Cardiac muscle cell (in vitro differentiated cells and primary cell): ENCODE data around the gene ASPSCR1. TPM values are rescaled to one million over a fixed set of nuclear protein-coding genes. Genes with fewer than 3 reads are reported as not detected.

Experiments
- DNase-seq, 2 donors: peaks; one replicate each; pipeline versions ENCODE4 v3.0.0 to v3.0.0-alpha.2; 2010 to 2017; ENCODE audit warnings: low read depth in 1 of 2, low spot score in 1 of 2
- H3K27ac ChIP-seq: fragments of 200-600 bp; sonication (generic); 2 replicates; pipeline ENCODE4 v1.5.1; 2016
- H3K27me3 ChIP-seq: fragments of 200-600 bp; sonication (generic); 2 replicates; pipeline ENCODE4 v1.6.0; 2016; ENCODE audit warnings: control low read depth
- H3K36me3 ChIP-seq: fragments of 200-600 bp; sonication (generic); 2 replicates; pipeline ENCODE4 v1.5.1; 2016; ENCODE audit warnings: control low read depth
- H3K4me1 ChIP-seq: fragments of 200-600 bp; sonication (generic); 2 replicates; pipeline ENCODE4 v1.8.1; 2017; ENCODE audit warnings: low read depth, mild to moderate bottlenecking, mixed run types
- H3K4me3 ChIP-seq: fragments of 200-600 bp; sonication (generic); 2 replicates; pipeline ENCODE4 v1.5.1; 2016; ENCODE audit warnings: mild to moderate bottlenecking
- H3K9me3 ChIP-seq: fragments of 200-600 bp; sonication (generic); 2 replicates; pipeline ENCODE4 v1.5.1; 2017; ENCODE audit warnings: low read depth, mild to moderate bottlenecking, control low read depth
- polyA plus RNA-seq: library from polyadenylated mRNA; unstranded; fragments of >200 nt; fragmentation: Nextera tagmentation; extraction: Ambion mirVana; gene quantifications from 2 replicates; pipeline ENCODE4 v1.2.1, GENCODE V29; 2016
- total RNA-seq: library from RNA; depleted of rRNA; stranded (reverse); fragments of >200 nt; gene quantifications from 2 replicates; pipeline ENCODE4 v1.2.3, GENCODE V29; 2016
- TF ChIP-seq, protein P1 (sequence below): IDR thresholded peaks from 2 replicates; pipeline ENCODE4 v1.5.1; 2012; ENCODE audit warnings: low read depth, mild to moderate bottlenecking, low read length

ASPSCR1 gene
- total and polyA plus RNA-seq, 2 experiments from 2014 or later = 48.5 to 74.0 TPM

DNA sequence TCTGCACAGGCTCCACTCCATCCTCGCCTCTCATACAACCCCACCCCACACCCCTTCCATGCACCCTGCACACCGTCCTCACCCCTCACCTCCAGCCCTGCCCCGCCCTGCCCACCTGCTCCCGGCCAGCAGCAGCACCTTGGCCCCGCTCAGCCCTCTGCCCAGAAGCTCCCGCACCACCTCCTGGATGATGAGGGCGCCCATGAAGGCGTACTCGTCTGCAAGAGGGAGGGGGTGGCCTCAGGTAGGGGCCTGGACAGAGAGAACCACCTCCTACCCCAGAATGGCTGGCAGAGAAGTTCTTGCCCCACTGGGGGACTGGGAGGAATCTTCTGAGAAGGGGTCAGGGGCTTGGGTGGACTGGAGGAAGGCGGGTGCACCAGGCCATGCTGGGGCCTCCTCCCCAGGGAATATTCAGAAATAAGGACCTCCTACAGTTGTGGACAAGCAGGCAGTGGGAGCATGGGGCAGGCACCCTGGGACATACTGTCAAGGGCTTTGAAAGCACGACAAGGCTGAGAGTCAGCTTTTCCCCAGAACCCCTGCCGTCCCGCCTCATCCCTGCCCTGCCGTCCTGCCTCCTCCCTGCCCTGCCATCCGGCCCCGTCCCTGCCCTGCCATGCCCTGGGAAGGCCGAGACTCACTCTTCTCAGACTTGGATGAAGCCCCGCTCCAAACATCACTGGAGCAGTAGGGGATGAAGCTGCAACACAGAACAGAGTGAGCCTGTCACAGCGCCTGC, 19.6 kb upstream of the ASPSCR1 start:
- no peak for DNase-seq
- TF ChIP-seq, protein P1, sequence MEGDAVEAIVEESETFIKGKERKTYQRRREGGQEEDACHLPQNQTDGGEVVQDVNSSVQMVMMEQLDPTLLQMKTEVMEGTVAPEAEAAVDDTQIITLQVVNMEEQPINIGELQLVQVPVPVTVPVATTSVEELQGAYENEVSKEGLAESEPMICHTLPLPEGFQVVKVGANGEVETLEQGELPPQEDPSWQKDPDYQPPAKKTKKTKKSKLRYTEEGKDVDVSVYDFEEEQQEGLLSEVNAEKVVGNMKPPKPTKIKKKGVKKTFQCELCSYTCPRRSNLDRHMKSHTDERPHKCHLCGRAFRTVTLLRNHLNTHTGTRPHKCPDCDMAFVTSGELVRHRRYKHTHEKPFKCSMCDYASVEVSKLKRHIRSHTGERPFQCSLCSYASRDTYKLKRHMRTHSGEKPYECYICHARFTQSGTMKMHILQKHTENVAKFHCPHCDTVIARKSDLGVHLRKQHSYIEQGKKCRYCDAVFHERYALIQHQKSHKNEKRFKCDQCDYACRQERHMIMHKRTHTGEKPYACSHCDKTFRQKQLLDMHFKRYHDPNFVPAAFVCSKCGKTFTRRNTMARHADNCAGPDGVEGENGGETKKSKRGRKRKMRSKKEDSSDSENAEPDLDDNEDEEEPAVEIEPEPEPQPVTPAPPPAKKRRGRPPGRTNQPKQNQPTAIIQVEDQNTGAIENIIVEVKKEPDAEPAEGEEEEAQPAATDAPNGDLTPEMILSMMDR = no peak
- Histone ChIP-seq H3K9me3 (no peaks in the 10 kb centered on the region), H3K4me3 (no peak overlapping the region), H3K4me1 (no peaks in the 10 kb centered on the region), H3K27ac (no peak overlapping the region), H3K27me3 (peaks cover 48% of the 10 kb centered on the region), H3K36me3 (no peaks in the 10 kb centered on the region)

DNA sequence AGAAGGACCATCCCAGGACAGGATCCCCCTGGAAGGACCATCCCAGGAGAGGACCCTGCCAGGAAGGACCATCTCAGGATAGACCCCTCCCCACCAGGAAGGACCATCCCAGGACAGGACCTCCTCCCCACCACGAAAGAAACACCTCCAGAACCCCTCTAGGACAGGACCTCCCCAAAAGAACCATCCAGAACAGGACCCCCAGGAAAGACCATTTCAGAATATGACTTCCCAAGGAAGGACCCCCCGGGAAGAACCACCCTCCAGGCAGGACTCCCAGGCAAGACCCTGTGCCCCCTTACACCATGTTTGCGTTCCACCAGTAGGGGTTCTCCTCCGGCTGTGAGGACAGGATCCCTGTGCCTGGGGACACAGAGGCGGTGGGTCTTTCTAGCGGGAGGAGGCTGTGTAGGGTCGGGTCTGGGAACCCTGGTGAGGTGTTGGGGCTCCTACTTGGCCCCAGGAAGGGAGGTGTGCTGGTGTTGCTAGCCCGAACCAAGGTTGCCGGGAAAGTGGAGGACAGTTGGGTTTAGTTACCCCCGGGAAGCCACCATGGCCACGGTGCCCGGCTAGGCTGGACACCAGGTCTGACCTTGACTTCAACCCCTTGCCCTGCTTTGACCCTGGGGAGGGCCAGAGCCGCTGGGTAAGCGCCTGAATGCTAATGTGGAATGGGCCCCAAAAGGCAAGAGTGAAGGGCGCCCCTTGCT, 18.6 kb upstream of the ASPSCR1 start:
- DNase-seq = no peak
- Histone ChIP-seq H3K27ac (no peak overlapping the region), H3K36me3 (no peaks in the 10 kb centered on the region), H3K4me1 (no peaks in the 10 kb centered on the region), H3K27me3 (peaks cover 58% of the 10 kb centered on the region), H3K9me3 (no peaks in the 10 kb centered on the region), H3K4me3 (peak overlapping the region; percentile 30)
- TF ChIP-seq, protein P1 = no peak

DNA sequence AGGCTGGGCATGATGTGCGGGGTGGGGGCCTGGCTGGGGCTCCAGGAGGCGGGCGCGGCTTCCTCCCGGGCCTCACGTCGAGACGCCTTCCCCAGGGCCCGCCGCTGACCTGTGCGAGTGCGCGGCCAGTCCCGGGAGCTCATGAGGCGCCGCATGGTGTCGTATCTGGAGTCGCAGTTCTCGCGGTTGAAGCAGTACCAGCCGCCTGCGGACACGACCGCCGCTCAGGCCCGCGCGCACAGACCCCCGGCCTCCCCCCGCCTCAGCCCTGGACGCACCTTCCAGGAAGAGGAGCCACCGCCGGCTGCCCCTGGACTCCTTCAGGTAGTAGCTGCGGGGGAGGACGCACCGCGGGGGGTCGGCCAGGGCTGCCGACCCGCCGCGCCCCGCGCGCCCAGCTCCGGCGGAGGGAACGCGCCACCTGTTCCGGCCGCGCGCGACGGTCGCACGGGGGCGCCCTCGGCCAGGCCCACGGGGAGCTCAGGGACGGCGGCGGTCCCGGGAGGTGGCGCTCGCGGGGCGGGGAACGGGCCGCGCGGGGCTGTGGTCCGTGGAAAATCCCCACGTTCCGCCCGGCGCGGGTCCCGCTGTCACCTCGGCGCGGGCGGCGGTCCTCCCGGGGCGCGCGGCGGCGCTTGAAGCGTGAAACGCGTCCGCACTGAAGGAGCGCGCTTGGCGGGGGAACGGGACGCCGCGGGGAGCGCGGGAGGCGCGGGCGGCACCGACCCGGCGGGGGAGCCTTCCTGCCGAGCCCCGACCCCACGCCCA, 17.9 kb upstream of the ASPSCR1 start:
- H3K36me3 ChIP-seq = no peaks in the 10 kb centered on the region
- H3K27me3 ChIP-seq = peaks cover 63% of the 10 kb centered on the region
- peak; percentile 57 to 74 for DNase-seq
- no peaks in the 10 kb centered on the region for H3K4me1 ChIP-seq
- TF ChIP-seq, protein P1 = peak; percentile 46
- H3K9me3 ChIP-seq = no peaks in the 10 kb centered on the region
- peak overlapping the region; percentile 30 for H3K4me3 ChIP-seq
- H3K27ac ChIP-seq = no peak overlapping the region

DNA sequence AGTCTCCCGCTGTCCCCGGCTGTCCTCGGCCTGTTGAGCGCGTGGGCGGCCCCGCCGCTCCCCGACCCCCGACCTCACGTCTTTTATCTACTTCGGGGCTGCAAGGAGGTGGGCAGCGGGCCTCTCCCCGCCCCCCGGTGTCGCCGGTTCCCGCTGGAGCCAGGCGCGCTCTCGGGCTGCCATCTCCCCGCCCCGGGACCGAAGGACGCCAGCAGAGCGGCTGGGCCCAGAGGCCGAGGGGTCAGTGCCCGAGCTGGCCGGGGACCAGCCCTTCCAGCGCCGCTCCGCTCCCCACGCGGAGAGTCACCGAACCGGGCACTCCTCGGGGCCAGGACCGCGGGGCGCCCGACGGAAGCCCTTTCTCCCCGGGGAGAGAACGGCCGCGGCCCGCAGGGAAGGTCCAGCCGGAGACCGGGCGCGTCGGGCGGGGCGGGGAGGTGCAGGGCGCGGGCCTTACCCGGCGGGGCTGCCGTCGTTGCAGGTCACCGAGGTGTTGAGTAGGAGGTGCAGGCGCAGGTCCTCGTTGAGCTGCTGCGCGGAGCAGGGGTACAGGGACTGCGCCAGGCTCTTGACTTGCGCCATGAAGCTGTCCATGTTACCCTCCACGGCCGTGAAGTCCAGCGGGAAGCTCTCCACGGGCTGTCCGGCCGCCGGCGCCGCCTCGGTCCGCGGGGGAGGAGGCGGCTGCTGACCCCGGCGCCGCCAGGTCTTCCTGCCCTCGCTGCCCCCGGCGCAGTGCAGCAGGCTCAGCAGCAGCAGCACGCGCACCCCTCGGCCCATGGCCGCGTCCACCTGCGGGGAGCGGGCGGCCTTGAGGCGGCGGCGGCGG, 17.1 kb upstream of the ASPSCR1 start:
- Histone ChIP-seq H3K27ac (no peak overlapping the region), H3K4me3 (peak overlapping the region; percentile 30), H3K27me3 (peaks cover 63% of the 10 kb centered on the region), H3K4me1 (no peaks in the 10 kb centered on the region), H3K36me3 (no peaks in the 10 kb centered on the region), H3K9me3 (no peaks in the 10 kb centered on the region)
- DNase-seq = no peak
- TF ChIP-seq, protein P1 = no peak

DNA sequence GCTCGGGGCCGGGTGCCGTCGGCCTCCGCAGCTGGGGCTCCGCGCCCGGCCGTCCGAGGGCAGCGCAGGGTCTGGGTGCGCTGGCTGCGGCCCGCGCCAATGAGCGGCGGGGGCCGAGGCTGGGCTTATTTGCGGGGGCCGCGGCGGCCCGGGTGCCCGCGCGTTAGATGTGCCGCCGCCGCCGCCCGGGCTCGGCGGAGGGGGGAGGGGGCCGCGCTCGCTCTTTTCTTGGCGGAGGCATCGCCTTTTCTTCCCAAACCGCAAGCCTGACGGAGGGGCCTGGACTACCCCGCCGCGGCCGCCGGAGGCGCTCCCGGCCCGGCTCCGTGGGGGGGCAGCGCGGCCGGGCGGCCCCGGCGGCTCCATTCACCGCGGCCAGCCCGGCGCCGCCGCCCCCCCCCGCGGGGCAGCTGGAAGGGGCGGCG, 16.3 kb upstream of the ASPSCR1 start, which contains the start of gene NOTUM:
TSS of gene NOTUM (minus strand) at position 101 of the 425 bp plus-strand sequence. CDS start 278 bp downstream, outside the sequence.
- peak; percentile 52 to 63 for DNase-seq
- no peaks in the 10 kb centered on the region for H3K4me1 ChIP-seq
- H3K27ac ChIP-seq = no peak within 1 kb of the TSS
- H3K36me3 ChIP-seq = no peaks in the 10 kb centered on the region
- H3K27me3 ChIP-seq = peaks cover 63% of the 10 kb centered on the region
- H3K4me3 ChIP-seq = peak within 1 kb of the TSS; percentile 30
- no peaks in the 10 kb centered on the region for H3K9me3 ChIP-seq
- TF ChIP-seq, protein P1 = peak; percentile 24
